K562 (cell line): Measurements from ENCODE around the gene SCRN2. TPM values are rescaled to one million over a fixed set of nuclear protein-coding genes. Genes with fewer than 3 reads are reported as not detected.

Experiments used
- ATAC-seq: fragments of 200-7000 bp; cut with Tn5 transposase; 3 replicates; pipeline ENCODE4 v1.9.1; 2020; ENCODE audit warnings: moderate library complexity
- BruUV-seq: library from RNA; stranded (reverse); fragments of 400-500 nt; replicated peaks from 2 replicates; lab custom pipeline; 2021; lab: Mats Ljungman, UMichigan
- CTCF ChIA-PET: fragments of 300-600 bp; formaldehyde crosslinking; extraction: SDS; loops from one replicate; lab custom pipeline; 2021; ENCODE audit warnings: low intra/inter-chr PET ratio; lab: Yijun Ruan, JAX
- POLR2A ChIA-PET: fragments of 300-600, 350-650 bp; sonication (Branson Sonifier 250); formaldehyde crosslinking; extraction: SDS; loops from one replicate; lab custom pipeline; 2021; ENCODE audit warnings: antibody characterized with exemption, inconsistent platforms; lab: Yijun Ruan, JAX
- DNase-seq, 4 experiments: peaks; one replicate each; pipeline versions ENCODE4 v3.0.0 to v3.0.0-alpha.2; 2011 to 2018; ENCODE audit warnings: low spot score in 3 of 4, mixed read lengths in 3 of 4; ENCODE audit errors: extremely low read depth in 1 of 4
- FAIRE-seq: peaks from 2 replicates; lab custom pipeline; 2011; peaks lifted over from hg19 to GRCh38; lab: Jason Lieb, UNC
- H2AFZ ChIP-seq: 2 replicates; pipeline ENCODE4 v1.6.0; 2011; ENCODE audit warnings: low read depth, low read length, control low read depth, inconsistent platforms
- H3K27ac ChIP-seq: fragments of 200-600 bp; 3 replicates; pipeline ENCODE4 v1.8.0; 2011; ENCODE audit warnings: low read depth, mild to moderate bottlenecking, control low read depth, inconsistent platforms, low read length, moderate library complexity, mixed read lengths; ENCODE audit errors: extremely low read depth
- H3K27me3 ChIP-seq, 2 experiments: fragments of 300-600 bp in 1 of 2; 2 replicates in 1 of 2; 3 replicates in 1 of 2; pipeline versions ENCODE4 v1.6.0 to v1.8.0; 2011; ENCODE audit warnings: inconsistent platforms in 2 of 2, low read length in 2 of 2, mild to moderate bottlenecking in 1 of 2, mixed read lengths in 1 of 2, moderate library complexity in 1 of 2; ENCODE audit not compliant: control insufficient read depth in 2 of 2, insufficient read depth in 2 of 2
- H3K36me3 ChIP-seq: fragments of 300-600 bp; 3 replicates; pipeline ENCODE4 v1.8.0; 2011; ENCODE audit warnings: mild to moderate bottlenecking, low read length, inconsistent platforms; ENCODE audit not compliant: control insufficient read depth, insufficient read depth
- H3K4me1 ChIP-seq, 2 experiments: fragments of 200-600 bp in 1 of 2; replicated peaks in 1 of 2; 2 replicates in 1 of 2; 3 replicates in 1 of 2; pipeline versions ENCODE4 v1.5.1 to v1.8.0; 2011; ENCODE audit warnings: inconsistent platforms in 2 of 2, low read length in 2 of 2, mild to moderate bottlenecking in 1 of 2, mixed read lengths in 1 of 2, moderate library complexity in 1 of 2; ENCODE audit not compliant: control insufficient read depth in 2 of 2, insufficient read depth in 2 of 2
- H3K4me2 ChIP-seq: 2 replicates; pipeline ENCODE4 v1.6.1; 2011; ENCODE audit warnings: low read length, control low read depth, inconsistent platforms, mixed read lengths; ENCODE audit not compliant: insufficient read depth
- H3K4me3 ChIP-seq: fragments of 200-600 bp; sonication (generic), shearing (Covaris generic); 2 replicates; pipeline ENCODE4 v1.5.1; 2016; ENCODE audit warnings: control low read depth, inconsistent platforms
- H3K79me2 ChIP-seq: fragments of 200-600 bp; 3 replicates; pipeline ENCODE4 v1.8.0; 2011; ENCODE audit warnings: low read length, inconsistent platforms; ENCODE audit not compliant: control insufficient read depth, insufficient read depth
- H3K9ac ChIP-seq, 2 experiments: 2 replicates each; pipeline versions ENCODE4 v1.6.0 to v1.6.1; 2011; ENCODE audit warnings: low read depth in 2 of 2, low read length in 2 of 2, control low read depth in 1 of 2, inconsistent platforms in 1 of 2, mild to moderate bottlenecking in 1 of 2, mixed read lengths in 1 of 2; ENCODE audit not compliant: insufficient read depth in 1 of 2
- H3K9me1 ChIP-seq: one replicate; pipeline ENCODE4 v1.6.0; 2011; ENCODE audit warnings: inconsistent platforms, mild to moderate bottlenecking, low read length, moderate library complexity; ENCODE audit not compliant: control insufficient read depth, insufficient read depth
- H3K9me3 ChIP-seq: replicated peaks from 2 replicates; pipeline ENCODE4 v1.5.1; 2011; ENCODE audit warnings: low read depth, low read length, inconsistent platforms; ENCODE audit not compliant: control insufficient read depth, insufficient read depth
- H4K20me1 ChIP-seq: replicated peaks from 2 replicates; pipeline ENCODE4 v1.6.1; 2011; ENCODE audit warnings: low read length, inconsistent platforms, mixed read lengths; ENCODE audit not compliant: control insufficient read depth, insufficient read depth
- ESRRA ChIP-seq: fragments of 450-650 bp; IDR thresholded peaks from 2 replicates; pipeline ENCODE4 v1.6.1; 2014; ENCODE audit warnings: low read depth, mild to moderate bottlenecking, moderate library complexity, borderline replicate concordance
- FOSL1 ChIP-seq: fragments of 200-800 bp; sonication (Bioruptor generic); conservative IDR thresholded peaks from 2 replicates; pipeline ENCODE4 v1.6.1; 2016; ENCODE audit warnings: missing genetic modification characterization, missing compliant biosample characterization
- FOXA3 ChIP-seq, 2 experiments: fragments of 450-650 bp in 1 of 2; sonication (generic) in 1 of 2; formaldehyde crosslinking; IDR thresholded peaks in 1 of 2; conservative IDR thresholded peaks in 1 of 2; 2 replicates each; pipeline versions ENCODE4 v1.4.0 to v1.8.0; 2020 to 2022; ENCODE audit warnings: mild to moderate bottlenecking in 2 of 2, missing genetic modification reagents in 1 of 2
- SIN3A ChIP-seq, 2 experiments: fragments of 150-350 bp in 1 of 2; IDR thresholded peaks; 2 replicates each; pipeline ENCODE4 v1.6.1; 2011 to 2016; ENCODE audit warnings: borderline replicate concordance in 2 of 2, low read depth in 2 of 2, low read length in 2 of 2, mild to moderate bottlenecking in 2 of 2, moderate library complexity in 2 of 2; ENCODE audit not compliant: control insufficient read depth in 1 of 2
- ZNF644 ChIP-seq: fragments of 200-800 bp; sonication (Bioruptor generic); IDR thresholded peaks from 2 replicates; pipeline ENCODE4 v1.6.1; 2016; ENCODE audit warnings: low read depth, missing genetic modification characterization, missing compliant biosample characterization
- WGBS: fragments of 100-300 bp; shearing (Covaris generic); methylation state at CpG from one replicate; pipeline ENCODE4 v1.1.6; 2016; ENCODE audit warnings: low coverage, mixed read lengths; ENCODE audit not compliant: insufficient coverage; ENCODE audit errors: missing lambda C conversion rate; 5-methylcytosine and 5-hydroxymethylcytosine counted together
- in situ Hi-C: fragments of 300-500 bp; cut with MboI; formaldehyde crosslinking; loops from 4 replicates; pipeline ENCODE4 v1.15.0; 2018; ENCODE audit warnings: inconsistent platforms, mixed read lengths
- intact Hi-C: fragments of 100-400 bp; cut with micrococcal nuclease; formaldehyde crosslinking; loops from 2 replicates; pipeline ENCODE4 v1.14.2; 2022
- polyA plus RNA-seq, 8 experiments: library from polyadenylated mRNA; depleted of rRNA in 4 of 8; stranded (reverse) in 5 of 8; unstranded in 3 of 8; fragments of >200 nt; fragmentation: Nextera tagmentation in 2 of 8; fragmentation: Illumina TruSeq in 1 of 8; extraction: Ambion mirVana in 2 of 8; extraction: Trizol in 1 of 8; gene quantifications; 2 replicates each; pipeline versions ENCODE4 v1.2.1 to v1.2.3, GENCODE V29; 2011 to 2014; ENCODE audit warnings: inconsistent platforms in 1 of 8, missing spikeins in 1 of 8
- total RNA-seq, 7 experiments: library from RNA; depleted of rRNA in 6 of 7; stranded (reverse); fragments of >200 nt in 6 of 7; fragmentation: Illumina TruSeq in 2 of 7; extraction: Trizol in 2 of 7; gene quantifications; 2 replicates each; pipeline versions ENCODE4 v1.2.1 to v1.2.3, GENCODE V29; 2011 to 2021; ENCODE audit warnings: low replicate concordance in 1 of 7
- TF ChIP-seq, protein P1 (sequence below): sonication (generic); formaldehyde crosslinking; IDR thresholded peaks from 2 replicates; pipeline ENCODE4 v1.8.0; 2023; ENCODE audit warnings: missing genetic modification reagents, mild to moderate bottlenecking, borderline replicate concordance

SCRN2 gene
- total and polyA plus RNA-seq, 9 of the 15 experiments (the other 6 are each of a cell fraction or from before 2014, with no cell fraction given): 0.25 to 32.9 (median 13.6) TPM

DNA sequence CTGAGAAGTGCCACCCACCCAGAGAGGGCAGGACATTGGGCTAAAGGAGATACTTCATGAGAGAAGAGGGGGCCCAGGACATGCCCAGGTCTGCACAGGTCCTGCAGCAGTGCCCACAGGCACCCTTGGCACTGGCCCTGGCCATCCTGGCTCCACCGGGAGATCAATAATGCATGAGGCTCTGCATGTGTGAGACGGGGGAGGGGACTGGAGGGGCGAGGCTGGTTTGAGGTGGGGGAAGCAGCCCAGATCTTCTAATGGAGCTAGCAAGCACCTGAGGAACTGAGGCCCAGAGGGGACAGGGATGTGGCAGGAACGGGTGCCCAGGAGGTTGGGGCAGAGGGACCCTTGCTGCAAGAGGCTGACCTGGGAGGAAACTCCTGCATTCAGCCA lies 20.0 kb downstream of the SCRN2 start:
- no TSS peak for BruUV-seq
- DNase-seq (peak in 2 of 4 experiments; percentile 23 to 28), FAIRE-seq (no peak), ATAC-seq (no peak)
- no peaks in the 10 kb centered on the region for H3K9me1 ChIP-seq
- peak overlapping the region; percentile 79 for H3K4me3 ChIP-seq
- peak overlapping the region; percentile 77 to 90 for H3K9ac ChIP-seq
- peaks cover 13 to 30% of the 10 kb centered on the region in 2 experiments for H3K4me1 ChIP-seq
- WGBS: 10% methylated on average over 4 of the region's 4 CpGs
- in situ Hi-C loops: no loop called here
- H3K79me2 ChIP-seq: peaks cover 9% of the 10 kb centered on the region
- H3K9me3 ChIP-seq: no peaks in the 10 kb centered on the region
- intact Hi-C loops: no loop called here
- H3K4me2 ChIP-seq: peak overlapping the region; percentile 97
- no peak for TF ChIP-seq FOSL1 (tag)
- POLR2A ChIA-PET: interaction anchor here (1.0 to 4.0 kb wide), 3 partner anchors 10 to 124 kb away, joined by 3 to 28 read pairs (median 4); partner anchors contain the start of genes LRRC46 and MRPL10
- peaks cover 51% of the 10 kb centered on the region; the same call in 2 of the 3 replicates for H3K36me3 ChIP-seq
- peak overlapping the region; percentile 76; the same call in 2 of the 3 replicates for H3K27ac ChIP-seq
- no peaks in the 10 kb centered on the region for H4K20me1 ChIP-seq
- peak overlapping the region; percentile 90 for H2AFZ ChIP-seq
- CTCF ChIA-PET: no interaction called here
- no peaks in the 10 kb centered on the region for H3K27me3 ChIP-seq

DNA sequence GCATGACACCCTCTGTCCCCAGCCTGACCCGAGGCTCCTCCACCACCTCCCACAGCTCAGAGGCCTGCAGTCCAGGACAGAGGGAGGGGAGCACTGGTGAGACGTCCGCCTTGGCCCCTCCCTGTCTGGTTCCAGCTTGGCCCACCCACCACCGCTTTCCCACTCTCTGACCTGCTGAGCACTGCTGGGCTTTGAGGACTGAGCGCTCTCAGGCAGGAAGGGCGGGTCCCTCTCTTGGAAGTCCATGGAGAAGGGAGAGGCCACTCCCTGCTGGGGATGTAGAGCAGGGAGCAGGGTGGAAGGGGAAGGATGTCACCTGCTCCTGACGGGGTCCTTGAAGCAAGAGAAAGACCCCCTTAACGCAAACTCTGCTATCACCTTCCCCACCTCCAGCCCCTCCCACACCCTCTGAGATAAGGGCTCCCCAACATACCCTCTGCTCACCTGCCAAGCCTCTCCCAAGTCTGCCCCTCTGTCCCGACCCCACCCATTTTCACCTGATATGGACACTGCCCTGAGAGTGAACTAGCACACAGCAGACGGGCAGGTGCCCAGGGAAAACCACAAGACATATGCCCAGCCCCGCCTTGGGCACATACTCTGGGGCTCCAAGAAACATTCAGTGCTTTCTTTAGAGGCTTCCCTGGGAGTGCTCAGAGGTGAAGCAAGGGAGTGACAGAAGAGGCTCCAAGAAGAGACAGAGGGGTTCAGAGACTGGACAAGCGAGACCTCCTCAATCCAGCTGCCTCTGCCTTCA lies 20.9 kb downstream of the SCRN2 start:
- no peaks in the 10 kb centered on the region for H3K27me3 ChIP-seq
- peak overlapping the region in 1 of 2 experiments; percentile 90; a peak in 2 of 4 replicates for H3K9ac ChIP-seq
- in situ Hi-C loops (no loop called here), intact Hi-C loops (no loop called here)
- ChIA-PET POLR2A (interaction anchor here (0.6 to 4.0 kb wide), 4 partner anchors 9 to 75 kb away, joined by 3 to 28 read pairs (median 4); partner anchors contain the start of genes LRRC46 and MRPL10), CTCF (no interaction called here)
- peaks cover 51% of the 10 kb centered on the region; the same call in 2 of the 3 replicates for H3K36me3 ChIP-seq
- no peak for FAIRE-seq
- H3K4me1 ChIP-seq: peaks cover 13 to 30% of the 10 kb centered on the region in 2 experiments
- ATAC-seq: peak; percentile 37
- H3K9me3 ChIP-seq: no peaks in the 10 kb centered on the region
- H3K4me2 ChIP-seq: peak overlapping the region; percentile 97
- H4K20me1 ChIP-seq: no peaks in the 10 kb centered on the region
- 18% methylated on average over 12 of the region's 12 CpGs for WGBS
- peaks cover 9% of the 10 kb centered on the region for H3K79me2 ChIP-seq
- peak; percentile 49 to 73 (median 68) for DNase-seq
- no peaks in the 10 kb centered on the region for H3K9me1 ChIP-seq
- H2AFZ ChIP-seq: no peak overlapping the region
- H3K4me3 ChIP-seq: peak overlapping the region; percentile 79
- no TSS peak for BruUV-seq
- H3K27ac ChIP-seq: peak overlapping the region; percentile 76; the same call in 2 of the 3 replicates
- 0 out of 4 replicates have a peak, but pooled peaks of 1 of the 2 experiments have one; percentile 32 for TF ChIP-seq FOXA3 (CRISPR knock-in tag; conservative IDR thresholded peaks at IDR 0.05 in 1 of 2, IDR thresholded peaks at IDR 0.05 in 1 of 2)
- TF ChIP-seq, protein P1, sequence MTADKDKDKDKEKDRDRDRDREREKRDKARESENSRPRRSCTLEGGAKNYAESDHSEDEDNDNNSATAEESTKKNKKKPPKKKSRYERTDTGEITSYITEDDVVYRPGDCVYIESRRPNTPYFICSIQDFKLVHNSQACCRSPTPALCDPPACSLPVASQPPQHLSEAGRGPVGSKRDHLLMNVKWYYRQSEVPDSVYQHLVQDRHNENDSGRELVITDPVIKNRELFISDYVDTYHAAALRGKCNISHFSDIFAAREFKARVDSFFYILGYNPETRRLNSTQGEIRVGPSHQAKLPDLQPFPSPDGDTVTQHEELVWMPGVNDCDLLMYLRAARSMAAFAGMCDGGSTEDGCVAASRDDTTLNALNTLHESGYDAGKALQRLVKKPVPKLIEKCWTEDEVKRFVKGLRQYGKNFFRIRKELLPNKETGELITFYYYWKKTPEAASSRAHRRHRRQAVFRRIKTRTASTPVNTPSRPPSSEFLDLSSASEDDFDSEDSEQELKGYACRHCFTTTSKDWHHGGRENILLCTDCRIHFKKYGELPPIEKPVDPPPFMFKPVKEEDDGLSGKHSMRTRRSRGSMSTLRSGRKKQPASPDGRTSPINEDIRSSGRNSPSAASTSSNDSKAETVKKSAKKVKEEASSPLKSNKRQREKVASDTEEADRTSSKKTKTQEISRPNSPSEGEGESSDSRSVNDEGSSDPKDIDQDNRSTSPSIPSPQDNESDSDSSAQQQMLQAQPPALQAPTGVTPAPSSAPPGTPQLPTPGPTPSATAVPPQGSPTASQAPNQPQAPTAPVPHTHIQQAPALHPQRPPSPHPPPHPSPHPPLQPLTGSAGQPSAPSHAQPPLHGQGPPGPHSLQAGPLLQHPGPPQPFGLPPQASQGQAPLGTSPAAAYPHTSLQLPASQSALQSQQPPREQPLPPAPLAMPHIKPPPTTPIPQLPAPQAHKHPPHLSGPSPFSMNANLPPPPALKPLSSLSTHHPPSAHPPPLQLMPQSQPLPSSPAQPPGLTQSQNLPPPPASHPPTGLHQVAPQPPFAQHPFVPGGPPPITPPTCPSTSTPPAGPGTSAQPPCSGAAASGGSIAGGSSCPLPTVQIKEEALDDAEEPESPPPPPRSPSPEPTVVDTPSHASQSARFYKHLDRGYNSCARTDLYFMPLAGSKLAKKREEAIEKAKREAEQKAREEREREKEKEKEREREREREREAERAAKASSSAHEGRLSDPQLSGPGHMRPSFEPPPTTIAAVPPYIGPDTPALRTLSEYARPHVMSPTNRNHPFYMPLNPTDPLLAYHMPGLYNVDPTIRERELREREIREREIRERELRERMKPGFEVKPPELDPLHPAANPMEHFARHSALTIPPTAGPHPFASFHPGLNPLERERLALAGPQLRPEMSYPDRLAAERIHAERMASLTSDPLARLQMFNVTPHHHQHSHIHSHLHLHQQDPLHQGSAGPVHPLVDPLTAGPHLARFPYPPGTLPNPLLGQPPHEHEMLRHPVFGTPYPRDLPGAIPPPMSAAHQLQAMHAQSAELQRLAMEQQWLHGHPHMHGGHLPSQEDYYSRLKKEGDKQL: no peak
- peak; percentile 18; the same call in 1 of the 2 replicates for TF ChIP-seq ESRRA
- TF ChIP-seq SIN3A (IDR thresholded peaks at IDR 0.05; ENCODE audit: borderline replicate concordance in 2 of 2, control insufficient read depth in 1 of 2, low read depth in 2 of 2, low read length in 2 of 2): no peak
- no peak for TF ChIP-seq ZNF644 (tag)
